GM23248 (cell line): ENCODE measurements around the gene VSIG10. TPM values are rescaled to one million over a fixed set of nuclear protein-coding genes. Genes with fewer than 3 reads are reported as not detected.
A peak's percentile ranks its signal among the peaks of the same experiment; 100 is the strongest.

Experiments used
- DNase-seq: peaks from one replicate; pipeline ENCODE4 v3.0.0-alpha.2; 2015
- H2AFZ ChIP-seq: fragments of 200-600 bp; sonication (generic); 2 replicates; pipeline ENCODE4 v1.6.1; 2016; ENCODE audit warnings: antibody characterized with exemption
- H3F3A ChIP-seq: fragments of 200-600 bp; sonication (generic); 2 replicates; pipeline ENCODE4 v1.6.1; 2016; ENCODE audit warnings: mild to moderate bottlenecking, antibody characterized with exemption, mixed run types; ENCODE audit not compliant: insufficient read depth
- H3K27ac ChIP-seq: fragments of 200-600 bp; sonication (generic); 2 replicates; pipeline ENCODE4 v1.5.1; 2016; ENCODE audit warnings: mild to moderate bottlenecking
- H3K27me3 ChIP-seq: fragments of 200-600 bp; sonication (generic); replicated peaks from 2 replicates; pipeline ENCODE4 v1.6.1; 2016; ENCODE audit warnings: mild to moderate bottlenecking; ENCODE audit not compliant: insufficient read depth
- H3K36me3 ChIP-seq: fragments of 200-600 bp; sonication (generic); 2 replicates; pipeline ENCODE4 v1.6.1; 2016; ENCODE audit warnings: low read depth, mild to moderate bottlenecking
- H3K4me1 ChIP-seq: fragments of 200-600 bp; sonication (generic); 2 replicates; pipeline ENCODE4 v1.6.1; 2016; ENCODE audit warnings: mild to moderate bottlenecking; ENCODE audit not compliant: insufficient read depth
- H3K4me2 ChIP-seq: fragments of 200-600 bp; sonication (generic); one replicate; pipeline ENCODE4 v1.6.1; 2016; ENCODE audit warnings: mild to moderate bottlenecking; ENCODE audit not compliant: unreplicated experiment
- H3K4me3 ChIP-seq: fragments of 200-600 bp; sonication (generic); 2 replicates; pipeline ENCODE4 v1.5.1; 2016; ENCODE audit warnings: mild to moderate bottlenecking
- H3K79me2 ChIP-seq: fragments of 200-600 bp; sonication (generic); 2 replicates; pipeline ENCODE4 v1.6.1; 2016; ENCODE audit warnings: mild to moderate bottlenecking; ENCODE audit not compliant: insufficient read depth
- H3K9ac ChIP-seq: fragments of 200-600 bp; sonication (generic); 2 replicates; pipeline ENCODE4 v1.6.1; 2016; ENCODE audit warnings: mild to moderate bottlenecking
- H3K9me2 ChIP-seq: fragments of 200-600 bp; sonication (generic); 2 replicates; pipeline ENCODE4 v1.6.1; 2016; ENCODE audit warnings: mixed run types, mild to moderate bottlenecking, moderate library complexity; ENCODE audit not compliant: insufficient read depth
- H3K9me3 ChIP-seq: fragments of 200-600 bp; sonication (generic); one replicate; pipeline ENCODE4 v1.6.1; 2017; ENCODE audit warnings: low read depth
- H4K20me1 ChIP-seq: fragments of 200-600 bp; sonication (generic); 2 replicates; pipeline ENCODE4 v1.6.0; 2016; ENCODE audit not compliant: insufficient read depth
- EZH2 ChIP-seq: fragments of 200-600 bp; sonication (generic); IDR thresholded peaks from 2 replicates; pipeline ENCODE4 v1.6.1; 2018; ENCODE audit warnings: antibody characterized with exemption, mild to moderate bottlenecking; ENCODE audit not compliant: insufficient read depth, poor library complexity, severe bottlenecking
- EZH2phosphoT487 ChIP-seq: fragments of 200-600 bp; sonication (generic); IDR thresholded peaks from 2 replicates; pipeline ENCODE4 v1.6.1; 2018; ENCODE audit warnings: antibody characterized with exemption, moderate library complexity, mild to moderate bottlenecking, low read depth; ENCODE audit not compliant: insufficient read depth
- WGBS, 2 experiments: methylation state at CpG; one replicate each; pipeline ENCODE4 v1.1.6; 2015 to 2017; ENCODE audit warnings: low lambda C conversion rate in 2 of 2, low coverage in 1 of 2; ENCODE audit errors: missing lambda C conversion rate in 2 of 2; 5-methylcytosine and 5-hydroxymethylcytosine counted together
- in situ Hi-C: fragments of 300-500 bp; cut with MboI; formaldehyde crosslinking; loops from 2 replicates; pipeline ENCODE4 v1.15.0; 2020
- polyA plus RNA-seq: library from polyadenylated mRNA; unstranded; fragments of >200 nt; fragmentation: Nextera tagmentation; extraction: Ambion mirVana; gene quantifications from 2 replicates; pipeline ENCODE4 v1.2.1, GENCODE V29; 2016
- total RNA-seq: library from RNA; depleted of rRNA; stranded (reverse); fragments of >200 nt; shearing (Covaris generic); gene quantifications from 2 replicates; pipeline ENCODE4 v1.2.3, GENCODE V29; 2014

Gene VSIG10
- total and polyA plus RNA-seq, 2 experiments from 2014 or later, result 11.5 to 40.1 TPM

- no peaks in the 10 kb centered on the region for H4K20me1 ChIP-seq
- peak overlapping the region; percentile 98 for H3K9ac ChIP-seq
- DNase-seq, result peak; percentile 66
- TF ChIP-seq EZH2 (no peak), EZH2phosphoT487 (no peak)
- H3K9me3 ChIP-seq, result no peaks in the 10 kb centered on the region
- H3K4me3 ChIP-seq, result peak overlapping the region; percentile 84
- H3K4me2 ChIP-seq, result peak overlapping the region; percentile 97
- H3K4me1 ChIP-seq, result peaks cover 29% of the 10 kb centered on the region
- H3F3A ChIP-seq, result peaks cover 50% of the 10 kb centered on the region
- H3K79me2 ChIP-seq, result peaks cover 68% of the 10 kb centered on the region
- WGBS, 2 experiments, result 0 to 1% methylated on average over 7 to 31 of the region's 46 CpGs
- no peaks in the 10 kb centered on the region for H3K9me2 ChIP-seq
- H3K36me3 ChIP-seq, result no peaks in the 10 kb centered on the region; the same call in 1 of the 2 replicates
- 0 out of 2 replicates have a peak overlapping the region, but pooled peaks have one; percentile 39 for H2AFZ ChIP-seq
- no peaks in the 10 kb centered on the region for H3K27me3 ChIP-seq
- H3K27ac ChIP-seq, result peak overlapping the region; percentile 92
- in situ Hi-C loops, result no loop called here
Measured at GRCh38 chr12:118060301-118061010, 43.4 kb downstream of the VSIG10 start.

GRCh38 chr12:118059341-118060191 lies 44.2 kb downstream of the VSIG10 start:
- H3K4me1 ChIP-seq, result peaks cover 29% of the 10 kb centered on the region

GRCh38 chr12:118058881-118059280 lies 44.9 kb downstream of the VSIG10 start:
- 81 to 84% methylated on average over 8 of the region's 8 CpGs for WGBS, 2 experiments
- no peak for DNase-seq
- no peak for TF ChIP-seq EZH2phosphoT487
- TF ChIP-seq EZH2, result no peak
- H3K27me3 ChIP-seq, result no peaks in the 10 kb centered on the region
- no peaks in the 10 kb centered on the region for H3K9me2 ChIP-seq
- in situ Hi-C loops, result no loop called here
- H3K36me3 ChIP-seq, result no peaks in the 10 kb centered on the region; the same call in 1 of the 2 replicates
- 0 out of 2 replicates have a peak overlapping the region, but pooled peaks have one; percentile 50 for H2AFZ ChIP-seq
- peaks cover 83% of the 10 kb centered on the region for H3K79me2 ChIP-seq
- peak overlapping the region; percentile 98 for H3K9ac ChIP-seq
- no peaks in the 10 kb centered on the region for H3K9me3 ChIP-seq
- peak overlapping the region; percentile 84 for H3K4me3 ChIP-seq
- no peaks in the 10 kb centered on the region for H4K20me1 ChIP-seq
- peaks cover 32% of the 10 kb centered on the region for H3K4me1 ChIP-seq
- peak overlapping the region; percentile 97 for H3K4me2 ChIP-seq
- peaks cover 48% of the 10 kb centered on the region for H3F3A ChIP-seq
- peak overlapping the region; percentile 92 for H3K27ac ChIP-seq

More at GRCh38 chr12:118059341-118060191, 44.2 kb downstream of the VSIG10 start:
- Histone ChIP-seq H3K27me3 (no peaks in the 10 kb centered on the region), H3K36me3 (no peaks in the 10 kb centered on the region; the same call in 1 of the 2 replicates), H2AFZ (peak overlapping the region; percentile 50), H3K4me3 (peak overlapping the region; percentile 84), H4K20me1 (no peaks in the 10 kb centered on the region), H3K27ac (peak overlapping the region; percentile 92), H3K9me3 (no peaks in the 10 kb centered on the region), H3F3A (peaks cover 49% of the 10 kb centered on the region), H3K79me2 (peaks cover 76% of the 10 kb centered on the region), H3K9ac (peak overlapping the region; percentile 98), H3K4me2 (peak overlapping the region; percentile 97), H3K9me2 (no peaks in the 10 kb centered on the region)
- TF ChIP-seq EZH2phosphoT487 (no peak), EZH2 (no peak)
- 0 to 1% methylated on average over 11 of the region's 11 CpGs for WGBS, 2 experiments
- in situ Hi-C loops, result no loop called here
- peak; percentile 88 for DNase-seq

GRCh38 chr12:118058227-118058626 lies 45.6 kb downstream of the VSIG10 start:
- Histone ChIP-seq H3K4me1 (peaks cover 33% of the 10 kb centered on the region), H3K27ac (no peak overlapping the region), H3K4me3 (no peak overlapping the region), H3K36me3 (no peaks in the 10 kb centered on the region; the same call in 1 of the 2 replicates), H3K27me3 (no peaks in the 10 kb centered on the region), H3K9ac (0 out of 2 replicates have a peak overlapping the region, but pooled peaks have one; percentile 98), H2AFZ (no peak overlapping the region), H3K9me3 (no peaks in the 10 kb centered on the region), H3K4me2 (no peak overlapping the region), H3K79me2 (peaks cover 90% of the 10 kb centered on the region), H3K9me2 (no peaks in the 10 kb centered on the region), H3F3A (peaks cover 48% of the 10 kb centered on the region), H4K20me1 (no peaks in the 10 kb centered on the region)
- TF ChIP-seq EZH2, result no peak
- TF ChIP-seq EZH2phosphoT487, result no peak
- 85 to 95% methylated on average over 7 of the region's 7 CpGs for WGBS, 2 experiments
- DNase-seq, result no peak
- in situ Hi-C loops, result no loop called here
